Germinal center (tissue), 1 donor: Measurements from ENCODE around the gene MPDU1.
A peak's percentile ranks its signal among the peaks of the same experiment; 100 is the strongest.

ENCODE experiments used
- DNase-seq: peaks from one replicate; pipeline ENCODE4 v3.0.0; 2012; ENCODE audit warnings: mixed read lengths, low spot score

Gene MPDU1

DNA sequence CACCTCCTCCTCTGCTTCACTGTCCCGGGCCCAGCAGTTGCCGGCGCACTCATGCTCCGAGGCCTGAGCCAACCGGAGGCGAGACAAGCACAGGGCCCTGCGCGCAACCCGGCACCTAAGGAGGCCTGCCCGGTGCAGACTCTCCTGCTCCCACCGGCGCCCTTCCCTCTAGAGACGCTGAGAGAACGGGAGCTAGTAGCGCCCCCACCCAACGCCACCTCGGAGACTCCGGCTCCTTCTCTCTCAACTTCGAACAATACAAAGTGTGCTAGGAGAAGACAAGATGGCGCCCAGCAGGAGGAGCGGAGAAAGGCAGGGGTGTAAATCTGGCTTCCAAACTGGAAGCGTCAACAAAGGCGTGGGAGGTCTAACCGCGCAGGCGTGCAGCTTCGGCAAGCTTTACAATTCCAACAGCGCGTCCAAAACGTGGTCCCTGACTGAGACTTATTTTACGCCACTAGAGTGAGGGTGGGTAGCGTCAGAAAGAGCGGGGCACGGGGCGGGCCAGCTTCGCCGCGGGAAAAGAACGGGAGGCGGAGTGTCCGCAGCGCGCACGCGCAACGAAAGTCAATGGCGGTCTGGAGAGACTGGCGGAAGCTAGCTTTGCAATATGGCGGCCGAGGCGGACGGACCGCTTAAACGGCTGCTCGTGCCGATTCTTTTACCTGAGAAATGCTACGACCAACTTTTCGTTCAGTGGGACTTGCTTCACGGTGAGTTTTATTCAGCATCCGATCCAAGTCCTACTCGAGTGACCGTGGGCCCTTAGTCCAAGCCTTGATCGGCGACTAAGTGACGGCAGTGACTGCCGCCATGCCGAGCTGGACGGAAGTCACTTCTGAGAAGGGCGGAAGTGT, at the start of gene MPDU1:
MPDU1 (plus strand) TSS at position 600 of the 857 bp plus-strand sequence; CDS start at position 611, 11 bp downstream.
- DNase-seq = peak; percentile 91

DNA sequence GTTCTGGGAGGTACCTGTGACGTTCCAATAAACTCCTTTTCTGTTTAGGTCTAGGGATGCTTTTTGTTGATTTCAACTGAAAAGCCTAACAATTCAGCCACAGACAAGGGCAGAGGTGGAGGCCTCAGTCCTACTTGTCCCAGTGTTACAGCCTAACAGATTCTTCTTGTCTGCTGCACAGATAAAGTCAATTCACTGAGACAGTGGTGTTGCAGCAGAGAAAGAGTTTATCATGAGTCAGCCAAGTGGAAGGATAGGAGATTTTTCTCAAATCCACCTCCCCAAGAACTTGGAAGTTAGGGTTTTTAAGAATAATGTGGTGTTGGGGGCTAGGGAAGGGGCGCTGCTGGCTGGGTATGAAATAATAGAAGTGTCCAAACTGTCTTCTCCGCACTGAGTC, 45.6 kb upstream of the MPDU1 start:
- DNase-seq = no peak

DNA sequence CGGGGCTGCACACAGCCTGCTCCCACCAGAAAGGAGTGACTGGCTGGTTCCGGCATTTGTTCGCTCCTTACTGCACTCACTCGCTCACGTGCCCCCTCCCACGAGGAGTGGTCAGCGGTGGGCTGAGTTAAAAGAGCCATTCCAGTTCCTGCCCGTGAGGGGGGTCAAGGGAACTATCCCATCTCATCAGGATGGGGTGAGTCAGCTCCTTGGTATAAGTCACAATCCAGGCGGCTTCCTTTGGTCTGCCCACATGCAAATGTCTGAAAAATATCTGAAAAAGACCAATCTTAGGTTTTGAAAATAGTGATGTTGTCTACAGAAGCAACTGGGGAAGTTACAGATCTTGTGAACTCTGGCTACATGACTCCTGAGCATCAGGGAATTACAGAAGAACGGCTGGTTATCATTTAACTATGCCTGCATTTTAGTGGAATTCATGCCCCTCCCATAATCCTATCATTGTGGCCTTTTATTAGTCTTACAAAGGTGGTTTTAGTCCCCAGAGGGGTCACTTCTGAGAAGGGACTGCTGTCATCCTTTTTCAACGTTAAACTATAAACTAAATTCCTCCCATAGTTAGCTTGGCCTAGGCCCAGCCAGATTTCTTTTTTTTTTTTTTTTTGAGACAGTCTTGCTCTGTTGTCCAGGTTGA, 44.6 kb upstream of the MPDU1 start:
- no peak for DNase-seq

DNA sequence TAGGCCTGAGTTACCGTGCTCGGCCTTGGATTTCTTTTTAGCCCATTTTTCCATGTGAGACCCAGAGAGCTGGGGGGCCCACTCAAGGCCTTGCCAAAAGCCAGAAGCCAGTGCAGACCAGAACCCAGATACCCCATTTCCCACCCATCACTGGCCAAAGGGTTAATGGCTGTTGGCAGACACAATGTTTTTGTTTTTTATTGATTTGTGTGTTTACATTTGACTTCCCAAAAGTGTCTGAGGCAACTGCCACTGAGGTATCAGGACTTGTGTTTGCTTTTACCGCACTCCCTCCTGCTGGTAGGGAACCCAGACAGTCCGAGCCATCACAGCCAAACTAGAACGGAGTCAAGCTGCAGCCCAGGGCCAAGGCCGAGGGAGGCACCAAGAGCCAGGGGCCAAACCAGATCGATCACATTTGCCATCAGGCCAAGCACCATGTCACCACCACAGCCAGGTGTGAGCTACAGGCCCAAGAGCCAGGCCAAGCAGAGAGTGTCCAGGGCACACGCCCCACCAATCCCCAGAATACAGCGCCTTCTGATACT, 42.5 kb upstream of the MPDU1 start:
- no peak for DNase-seq

DNA sequence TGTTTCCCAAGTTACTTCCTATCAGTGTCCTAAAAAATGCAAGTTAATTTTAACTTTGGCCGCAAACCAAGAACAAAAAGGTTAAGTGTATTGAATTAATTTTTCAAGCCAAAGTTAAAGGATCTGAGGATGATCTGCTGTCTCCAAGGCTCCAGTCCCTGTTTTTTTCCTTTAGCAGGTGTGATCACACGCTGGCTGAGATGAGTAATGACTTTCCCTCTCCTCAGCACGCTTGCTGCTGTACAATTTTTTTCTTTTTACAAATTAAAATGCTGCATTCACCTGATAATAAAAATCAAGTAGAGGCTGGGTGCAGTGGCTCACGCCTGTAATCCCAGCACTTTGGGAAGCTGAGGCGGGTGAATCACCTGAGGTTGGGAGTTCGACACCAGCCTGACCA, 38.7 kb upstream of the MPDU1 start:
- DNase-seq = no peak

DNA sequence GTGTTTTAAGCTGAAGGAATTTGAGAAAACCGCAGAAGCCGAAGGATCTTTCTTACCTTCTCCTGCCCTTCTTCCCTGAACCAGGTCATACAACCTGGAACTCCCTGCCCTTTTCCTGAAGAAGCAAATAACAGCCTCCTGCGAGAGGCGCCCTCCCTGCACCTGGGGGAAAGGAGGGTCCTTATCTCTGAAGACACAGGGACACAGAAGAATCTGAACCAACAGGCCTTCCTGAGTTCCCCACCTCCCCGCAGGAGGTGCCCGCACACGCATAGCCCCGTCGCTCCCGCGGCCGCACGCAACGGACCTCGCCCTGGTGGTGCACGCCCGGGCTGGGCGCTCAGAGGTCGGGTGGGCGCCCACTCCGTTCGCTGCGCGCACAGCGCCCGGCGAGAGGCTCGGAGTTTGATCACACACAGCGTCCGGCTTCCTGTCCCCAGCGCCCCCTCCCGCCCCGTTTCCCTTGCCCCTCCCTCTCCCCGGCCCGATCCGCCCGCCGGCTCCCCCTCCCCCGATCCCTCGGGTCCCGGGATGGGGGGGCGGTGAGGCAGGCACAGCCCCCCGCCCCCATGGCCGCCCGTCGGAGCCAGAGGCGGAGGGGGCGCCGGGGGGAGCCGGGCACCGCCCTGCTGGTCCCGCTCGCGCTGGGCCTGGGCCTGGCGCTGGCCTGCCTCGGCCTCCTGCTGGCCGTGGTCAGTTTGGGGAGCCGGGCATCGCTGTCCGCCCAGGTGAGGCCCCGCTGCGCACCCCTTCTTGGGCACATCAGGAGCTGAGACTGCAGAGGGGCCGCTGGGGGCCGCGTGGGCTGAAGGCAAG, 34.9 kb upstream of the MPDU1 start, which contains the start of gene TNFSF12:
TNFSF12 (plus strand) TSS at position 474 of the 816 bp plus-strand sequence; CDS start at position 570, 96 bp downstream.
- DNase-seq = peak; percentile 47

DNA sequence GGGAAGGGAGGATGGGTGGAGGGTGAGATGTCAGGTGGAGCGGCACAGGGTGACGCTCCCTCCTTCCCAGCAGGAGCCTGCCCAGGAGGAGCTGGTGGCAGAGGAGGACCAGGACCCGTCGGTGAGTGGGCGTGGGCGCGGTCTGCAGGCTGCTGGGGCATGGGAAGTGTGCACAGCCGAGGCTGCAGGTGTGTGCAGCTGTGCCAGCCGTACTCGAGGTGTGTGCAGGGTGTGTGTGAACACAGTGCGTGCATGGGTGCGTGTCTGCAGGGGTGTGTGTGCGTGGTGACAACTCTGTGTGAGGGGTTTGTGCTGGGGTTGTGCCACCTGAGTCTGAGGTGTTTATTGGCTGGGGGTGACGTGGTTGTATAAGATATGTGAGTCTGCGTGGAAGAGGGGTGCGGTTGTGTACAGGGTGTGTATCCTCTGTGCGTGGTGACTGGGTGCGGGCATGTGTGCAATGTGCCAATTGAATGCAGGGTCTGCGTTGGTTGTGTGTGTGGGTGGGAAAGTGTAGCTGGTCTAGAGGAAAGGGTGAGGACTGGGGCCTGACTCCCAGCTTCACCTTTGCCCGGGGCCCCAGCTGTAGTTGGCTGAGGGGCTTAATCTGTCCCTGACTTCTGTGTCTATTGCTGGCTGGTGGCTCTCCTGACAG, 34.1 kb upstream of the MPDU1 start:
- peak; percentile 30 for DNase-seq

DNA sequence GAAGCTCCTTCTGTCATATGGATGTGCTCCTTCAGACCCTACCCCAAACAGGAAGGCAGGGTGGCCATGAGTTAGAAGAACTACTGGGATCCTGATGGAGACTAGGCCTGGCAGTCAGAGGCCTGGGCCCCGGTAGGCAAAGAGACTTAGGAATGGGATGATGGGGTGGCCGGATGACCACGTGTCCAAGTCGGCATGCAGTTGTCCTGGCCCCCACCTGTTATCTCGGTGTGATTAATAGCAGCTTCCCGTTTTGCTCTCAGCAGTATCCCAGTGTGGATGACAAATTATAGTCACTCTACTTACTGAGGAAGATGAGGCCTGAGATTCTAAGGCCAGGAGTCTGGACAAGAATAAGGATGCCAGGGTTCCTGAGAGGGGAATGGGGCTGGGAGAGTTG, 33.3 kb upstream of the MPDU1 start:
- DNase-seq = no peak

DNA sequence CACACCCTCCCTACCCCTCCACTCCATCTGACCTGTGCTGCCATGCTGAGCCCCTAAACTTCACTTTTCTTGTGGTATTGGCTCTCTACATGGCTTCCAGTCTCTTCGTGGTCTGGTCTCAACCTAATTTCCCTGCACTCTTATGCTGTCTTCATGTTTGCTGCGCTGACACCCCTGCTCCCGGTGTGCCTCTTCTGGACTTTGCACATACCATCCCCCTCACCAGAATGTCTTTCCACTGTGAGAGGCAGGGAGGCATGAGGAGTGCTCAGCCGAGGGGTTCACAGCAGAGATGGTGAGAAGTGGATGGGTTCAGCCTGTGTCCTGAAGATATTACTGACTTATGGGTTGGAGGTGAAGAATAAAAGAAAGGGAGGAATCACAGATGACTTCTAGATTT, 32.3 kb upstream of the MPDU1 start:
- DNase-seq = no peak

DNA sequence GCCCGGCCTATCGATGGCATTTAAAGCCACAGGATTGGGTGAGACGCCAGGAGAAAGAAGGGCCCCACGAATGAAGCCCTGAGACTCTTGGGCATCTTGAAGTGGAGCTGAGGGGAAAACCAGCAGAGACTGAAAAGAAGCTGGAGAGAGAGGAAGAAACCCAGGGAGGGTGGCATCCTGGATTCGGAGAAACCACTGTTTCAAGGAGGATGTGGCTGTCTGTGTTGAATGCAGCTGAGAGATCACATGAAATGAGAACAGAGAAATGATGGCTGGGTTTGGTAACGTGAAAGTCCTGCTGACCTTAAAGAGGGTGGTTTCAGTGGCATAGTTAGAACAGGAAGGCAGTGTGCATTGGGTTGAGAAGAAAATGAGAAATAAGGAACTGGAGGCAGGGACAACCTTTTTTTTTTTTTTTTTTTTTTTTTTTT, 31.0 kb upstream of the MPDU1 start:
- peak; percentile 39 for DNase-seq

DNA sequence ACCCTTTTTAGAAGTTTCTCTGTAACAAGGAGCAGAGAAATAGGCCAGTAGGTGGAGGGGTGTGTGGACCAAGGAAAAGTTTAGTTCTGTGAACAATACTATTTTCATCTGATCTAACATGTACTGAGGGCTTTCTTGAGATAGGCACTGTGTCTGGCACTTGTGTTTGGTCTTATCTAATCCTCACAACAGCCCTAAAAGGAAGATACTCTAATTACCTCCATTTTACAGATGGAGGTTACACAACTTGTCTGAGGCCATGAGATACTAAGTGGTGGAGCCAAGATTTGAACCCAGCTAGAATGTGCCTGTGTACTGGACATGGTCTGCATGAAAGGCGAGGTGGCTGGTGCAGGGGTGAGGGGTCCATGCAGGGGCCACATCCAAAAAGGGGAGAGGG, 30.3 kb upstream of the MPDU1 start:
- DNase-seq = no peak

DNA sequence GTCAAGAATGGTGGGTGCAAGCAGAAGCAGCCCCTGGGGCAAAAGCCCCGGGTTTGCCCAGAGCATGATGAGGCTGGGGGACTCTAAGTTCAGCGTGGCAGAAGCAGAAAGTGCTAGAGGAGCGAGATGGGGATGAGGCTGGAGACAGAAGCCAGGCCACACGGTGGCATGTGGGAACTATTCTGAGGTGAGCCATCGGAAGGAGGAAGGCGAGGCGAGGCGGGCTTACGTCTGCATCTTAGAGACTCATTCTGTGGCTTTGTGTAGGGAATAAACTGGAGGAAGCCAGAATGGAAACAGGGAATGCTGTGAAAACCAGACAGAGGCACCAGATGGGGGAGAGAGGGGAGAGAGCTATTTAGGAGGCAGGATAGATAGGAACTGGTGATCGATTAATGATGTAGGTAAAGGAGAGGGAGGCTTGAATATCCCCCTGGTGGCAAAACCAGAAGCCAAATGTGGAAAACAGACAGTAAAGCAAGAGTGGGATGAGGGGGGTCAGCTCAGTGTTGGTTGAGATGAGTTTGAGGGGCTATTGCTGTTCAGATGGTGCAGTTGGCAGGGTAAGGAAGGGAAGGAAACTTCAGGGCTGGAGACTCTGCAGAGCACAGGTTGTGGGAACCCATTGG, 28.2 kb upstream of the MPDU1 start:
- no peak for DNase-seq

DNA sequence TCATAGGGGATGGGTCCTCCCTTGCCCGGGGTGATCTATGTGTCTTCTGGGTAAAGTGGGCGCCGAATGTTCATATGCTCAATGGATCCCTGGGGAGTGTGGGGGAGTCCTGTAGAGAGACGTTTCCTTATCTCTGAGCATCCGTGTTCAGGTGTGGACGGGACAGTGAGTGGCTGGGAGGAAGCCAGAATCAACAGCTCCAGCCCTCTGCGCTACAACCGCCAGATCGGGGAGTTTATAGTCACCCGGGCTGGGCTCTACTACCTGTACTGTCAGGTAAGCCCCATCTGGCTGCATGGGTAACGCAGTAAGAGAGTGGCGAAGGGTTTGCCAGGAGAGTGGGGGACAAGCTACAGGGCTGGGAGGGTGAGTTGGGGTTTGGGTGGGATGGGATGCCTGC, 27.0 kb upstream of the MPDU1 start:
- DNase-seq = no peak

DNA sequence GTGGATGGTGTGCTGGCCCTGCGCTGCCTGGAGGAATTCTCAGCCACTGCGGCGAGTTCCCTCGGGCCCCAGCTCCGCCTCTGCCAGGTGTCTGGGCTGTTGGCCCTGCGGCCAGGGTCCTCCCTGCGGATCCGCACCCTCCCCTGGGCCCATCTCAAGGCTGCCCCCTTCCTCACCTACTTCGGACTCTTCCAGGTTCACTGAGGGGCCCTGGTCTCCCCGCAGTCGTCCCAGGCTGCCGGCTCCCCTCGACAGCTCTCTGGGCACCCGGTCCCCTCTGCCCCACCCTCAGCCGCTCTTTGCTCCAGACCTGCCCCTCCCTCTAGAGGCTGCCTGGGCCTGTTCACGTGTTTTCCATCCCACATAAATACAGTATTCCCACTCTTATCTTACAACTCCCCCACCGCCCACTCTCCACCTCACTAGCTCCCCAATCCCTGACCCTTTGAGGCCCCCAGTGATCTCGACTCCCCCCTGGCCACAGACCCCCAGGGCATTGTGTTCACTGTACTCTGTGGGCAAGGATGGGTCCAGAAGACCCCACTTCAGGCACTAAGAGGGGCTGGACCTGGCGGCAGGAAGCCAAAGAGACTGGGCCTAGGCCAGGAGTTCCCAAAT, 26.4 kb upstream of the MPDU1 start:
- no peak for DNase-seq

DNA sequence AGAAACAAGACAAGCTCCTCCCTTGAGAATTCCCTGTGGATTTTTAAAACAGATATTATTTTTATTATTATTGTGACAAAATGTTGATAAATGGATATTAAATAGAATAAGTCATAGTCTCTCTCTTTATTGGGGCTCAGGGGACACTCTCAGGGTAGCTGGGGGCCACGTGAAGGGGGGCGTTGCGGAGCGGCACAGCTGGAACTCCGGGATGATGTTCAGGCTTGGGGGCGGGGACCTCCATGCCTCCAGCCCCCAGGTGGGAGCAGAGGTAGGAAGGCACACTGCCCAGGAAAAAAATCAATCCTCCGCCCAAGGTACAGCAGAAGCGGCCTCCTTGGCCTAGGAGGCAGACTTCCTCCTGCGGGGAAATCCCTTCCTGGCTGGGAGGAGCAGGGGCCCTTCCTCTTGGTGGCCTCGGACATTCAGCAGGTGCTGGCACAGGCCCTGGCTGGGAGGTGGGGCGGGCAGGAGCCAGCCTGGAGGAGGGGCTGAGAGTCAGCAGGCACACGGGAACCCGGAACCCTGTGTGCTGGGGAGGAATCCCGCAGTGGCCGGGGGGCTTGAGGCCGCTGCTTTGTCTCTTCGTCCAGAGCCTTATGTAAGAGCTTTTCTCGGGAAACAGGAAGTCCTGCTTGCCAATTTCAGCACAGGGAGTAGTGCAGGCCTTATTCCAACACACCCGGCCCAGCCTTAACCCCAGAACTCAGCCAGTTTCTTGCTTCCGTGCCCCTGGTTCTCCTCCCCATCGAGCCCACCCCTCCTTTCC, 25.7 kb upstream of the MPDU1 start:
- DNase-seq = peak; percentile 48

DNA sequence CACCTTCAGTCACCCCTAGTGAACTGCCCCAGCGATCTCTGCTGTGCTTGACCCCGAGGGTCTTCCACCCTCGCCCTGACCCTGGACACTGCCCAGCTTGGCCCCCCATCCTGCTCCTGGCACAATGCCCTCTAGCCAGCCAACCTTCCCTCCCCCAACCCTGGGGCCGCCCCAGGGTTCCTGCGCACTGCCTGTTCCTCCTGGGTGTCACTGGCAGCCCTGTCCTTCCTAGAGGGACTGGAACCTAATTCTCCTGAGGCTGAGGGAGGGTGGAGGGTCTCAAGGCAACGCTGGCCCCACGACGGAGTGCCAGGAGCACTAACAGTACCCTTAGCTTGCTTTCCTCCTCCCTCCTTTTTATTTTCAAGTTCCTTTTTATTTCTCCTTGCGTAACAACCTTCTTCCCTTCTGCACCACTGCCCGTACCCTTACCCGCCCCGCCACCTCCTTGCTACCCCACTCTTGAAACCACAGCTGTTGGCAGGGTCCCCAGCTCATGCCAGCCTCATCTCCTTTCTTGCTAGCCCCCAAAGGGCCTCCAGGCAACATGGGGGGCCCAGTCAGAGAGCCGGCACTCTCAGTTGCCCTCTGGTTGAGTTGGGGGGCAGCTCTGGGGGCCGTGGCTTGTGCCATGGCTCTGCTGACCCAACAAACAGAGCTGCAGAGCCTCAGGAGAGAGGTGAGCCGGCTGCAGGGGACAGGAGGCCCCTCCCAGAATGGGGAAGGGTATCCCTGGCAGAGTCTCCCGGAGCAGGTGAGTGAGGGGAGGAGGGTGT, 24.9 kb upstream of the MPDU1 start, which contains the start of gene TNFSF13:
TNFSF13 (plus strand) TSS at position 207 of the 776 bp plus-strand sequence; CDS start at position 497, 290 bp downstream.
- DNase-seq = no peak

DNA sequence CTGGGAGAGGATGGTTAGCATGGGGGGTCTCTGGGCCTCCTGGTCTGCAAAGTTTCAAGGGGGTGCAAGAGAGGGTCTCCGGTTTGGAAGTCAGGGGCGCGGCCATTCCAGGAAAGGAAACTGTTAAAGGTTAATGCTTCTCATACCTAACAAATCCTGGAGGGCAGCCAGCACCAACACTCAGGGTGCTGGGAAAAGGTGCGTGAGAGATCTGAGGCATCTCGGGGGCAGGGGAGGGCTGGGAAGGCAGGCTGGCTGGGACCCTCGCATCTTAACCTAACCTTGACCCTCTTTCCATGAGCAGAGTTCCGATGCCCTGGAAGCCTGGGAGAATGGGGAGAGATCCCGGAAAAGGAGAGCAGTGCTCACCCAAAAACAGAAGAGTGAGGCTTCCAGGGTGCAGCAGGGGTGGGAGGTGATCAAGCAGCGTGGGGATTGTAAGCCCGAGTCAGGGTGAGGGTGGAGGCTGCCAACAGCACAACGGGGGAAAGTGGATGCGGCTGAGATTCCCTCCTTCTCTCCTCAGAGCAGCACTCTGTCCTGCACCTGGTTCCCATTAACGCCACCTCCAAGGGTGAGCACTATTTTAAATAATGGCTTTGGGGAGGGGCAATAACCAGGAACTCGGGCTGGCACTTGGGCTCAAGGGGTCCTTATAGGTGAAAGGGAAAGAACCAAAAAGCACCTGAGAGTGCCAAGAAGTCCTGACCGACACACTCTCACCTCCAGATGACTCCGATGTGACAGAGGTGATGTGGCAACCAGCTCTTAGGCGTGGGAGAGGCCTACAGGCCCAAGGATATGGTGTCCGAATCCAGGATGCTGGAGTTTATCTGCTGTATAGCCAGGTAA, 24.1 kb upstream of the MPDU1 start:
- DNase-seq = no peak
